ENCODE data around the gene CYP11A1. TPM values are rescaled to one million over a fixed set of nuclear protein-coding genes. Genes with fewer than 3 reads are reported as not detected.

Gene CYP11A1
- total RNA-seq, 1 donor from 2014 or later, result not detected

DNA sequence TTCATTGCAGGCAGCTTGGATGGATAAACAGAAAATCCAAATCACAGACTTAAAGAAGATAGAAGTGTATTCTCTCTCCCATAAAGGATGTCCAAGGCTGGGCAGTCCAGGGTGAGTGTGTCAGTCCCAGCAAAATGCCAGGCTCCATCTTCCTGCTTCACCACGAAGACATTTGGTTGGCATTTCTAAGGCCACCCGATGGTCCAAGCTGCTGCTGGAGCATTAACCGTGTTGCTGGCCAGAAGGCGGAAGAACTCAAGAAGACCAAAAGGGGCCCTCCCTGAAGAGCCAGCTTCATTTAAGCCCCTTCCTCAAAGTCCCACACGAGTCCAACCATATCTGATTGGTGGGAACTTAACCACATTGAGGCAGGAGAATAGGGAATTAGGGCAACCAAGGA lies 3.0 kb upstream of the CYP11A1 start:
- no peak overlapping the region for H3K27ac Mint-ChIP-seq
- DNase-seq, result no peak
- H3K27me3 Mint-ChIP-seq, result peaks cover 25% of the 10 kb centered on the region
- ChIA-PET POLR2A (no interaction called here), CTCF (interaction anchor here (1.2 to 8.0 kb wide), 3 partner anchors 12 to 580 kb away, joined by 3 to 77 read pairs (median 3); no protein-coding TSS in a partner anchor)
- H3K4me3 Mint-ChIP-seq, result no peak overlapping the region
- TF ChIP-seq, protein P1, sequence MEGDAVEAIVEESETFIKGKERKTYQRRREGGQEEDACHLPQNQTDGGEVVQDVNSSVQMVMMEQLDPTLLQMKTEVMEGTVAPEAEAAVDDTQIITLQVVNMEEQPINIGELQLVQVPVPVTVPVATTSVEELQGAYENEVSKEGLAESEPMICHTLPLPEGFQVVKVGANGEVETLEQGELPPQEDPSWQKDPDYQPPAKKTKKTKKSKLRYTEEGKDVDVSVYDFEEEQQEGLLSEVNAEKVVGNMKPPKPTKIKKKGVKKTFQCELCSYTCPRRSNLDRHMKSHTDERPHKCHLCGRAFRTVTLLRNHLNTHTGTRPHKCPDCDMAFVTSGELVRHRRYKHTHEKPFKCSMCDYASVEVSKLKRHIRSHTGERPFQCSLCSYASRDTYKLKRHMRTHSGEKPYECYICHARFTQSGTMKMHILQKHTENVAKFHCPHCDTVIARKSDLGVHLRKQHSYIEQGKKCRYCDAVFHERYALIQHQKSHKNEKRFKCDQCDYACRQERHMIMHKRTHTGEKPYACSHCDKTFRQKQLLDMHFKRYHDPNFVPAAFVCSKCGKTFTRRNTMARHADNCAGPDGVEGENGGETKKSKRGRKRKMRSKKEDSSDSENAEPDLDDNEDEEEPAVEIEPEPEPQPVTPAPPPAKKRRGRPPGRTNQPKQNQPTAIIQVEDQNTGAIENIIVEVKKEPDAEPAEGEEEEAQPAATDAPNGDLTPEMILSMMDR (IDR thresholded peaks at IDR 0.05), result no peak
- ATAC-seq (ENCODE audit: low read depth), result no peak
- H3K9me3 Mint-ChIP-seq, result no peaks in the 10 kb centered on the region
- intact Hi-C loops (cut with micrococcal nuclease), result loop anchor here (5.0 kb wide), 1 partner anchor 582 kb away; no protein-coding TSS in a partner anchor
- H3K36me3 Mint-ChIP-seq (ENCODE audit: low read depth), result no peaks in the 10 kb centered on the region
- peaks cover 19% of the 10 kb centered on the region for H3K4me1 Mint-ChIP-seq

DNA sequence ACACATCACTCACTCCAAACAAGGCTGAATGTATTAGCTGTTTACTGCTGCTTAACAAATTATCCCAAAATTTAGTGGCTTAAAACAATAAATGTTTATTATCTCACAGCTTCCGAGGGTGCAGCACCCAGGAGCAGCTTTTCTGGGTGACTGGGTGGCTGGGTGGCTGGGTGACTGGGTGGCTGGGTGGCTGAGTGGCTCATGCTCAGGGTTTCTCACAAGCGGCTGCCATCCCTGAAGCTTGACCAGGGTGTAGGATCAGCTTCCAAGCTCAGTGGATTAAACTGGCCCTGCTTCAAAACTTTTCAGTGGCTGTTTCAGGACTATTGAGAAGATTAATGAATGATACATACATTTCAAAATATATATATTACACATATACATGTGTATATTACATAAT lies 2.3 kb upstream of the CYP11A1 start:
- Mint-ChIP-seq H3K27ac (no peak overlapping the region), H3K36me3 (ENCODE audit: low read depth) (no peaks in the 10 kb centered on the region), H3K27me3 (peaks cover 30% of the 10 kb centered on the region), H3K4me1 (peaks cover 17% of the 10 kb centered on the region), H3K9me3 (no peaks in the 10 kb centered on the region), H3K4me3 (no peak overlapping the region)
- DNase-seq (no peak), ATAC-seq (ENCODE audit: low read depth) (no peak)
- intact Hi-C loops (cut with micrococcal nuclease), result loop anchor here (5.0 kb wide), 1 partner anchor 583 kb away; no protein-coding TSS in a partner anchor
- ChIA-PET POLR2A (interaction anchor here (0.7 kb wide), 1 partner anchor 684 kb away, joined by 3 read pairs; no protein-coding TSS in a partner anchor), CTCF (interaction anchor here (1.2 to 8.0 kb wide), 3 partner anchors 13 to 264 kb away, joined by 3 to 77 read pairs (median 4); no protein-coding TSS in a partner anchor)
- TF ChIP-seq, protein P1 (IDR thresholded peaks at IDR 0.05), result no peak

GRCh38 chr15:74369084-74369745 lies 1.8 kb upstream of the CYP11A1 start:
- CTCF ChIA-PET, result interaction anchor here (0.6 to 8.0 kb wide), 3 partner anchors 70 to 760 kb away, joined by 3 to 77 read pairs (median 4); no protein-coding TSS in a partner anchor
- Mint-ChIP-seq H3K4me3 (no peak overlapping the region), H3K27ac (no peak overlapping the region), H3K36me3 (ENCODE audit: low read depth) (no peaks in the 10 kb centered on the region), H3K9me3 (no peaks in the 10 kb centered on the region), H3K4me1 (peaks cover 11% of the 10 kb centered on the region), H3K27me3 (peaks cover 34% of the 10 kb centered on the region)
- POLR2A ChIA-PET, result interaction anchor here (0.7 kb wide), 1 partner anchor 683 kb away, joined by 3 read pairs; no protein-coding TSS in a partner anchor
- ATAC-seq (ENCODE audit: low read depth), result no peak
- intact Hi-C loops (cut with micrococcal nuclease), result no loop called here
- TF ChIP-seq, protein P1 (IDR thresholded peaks at IDR 0.05), result no peak
- no peak for DNase-seq

DNA sequence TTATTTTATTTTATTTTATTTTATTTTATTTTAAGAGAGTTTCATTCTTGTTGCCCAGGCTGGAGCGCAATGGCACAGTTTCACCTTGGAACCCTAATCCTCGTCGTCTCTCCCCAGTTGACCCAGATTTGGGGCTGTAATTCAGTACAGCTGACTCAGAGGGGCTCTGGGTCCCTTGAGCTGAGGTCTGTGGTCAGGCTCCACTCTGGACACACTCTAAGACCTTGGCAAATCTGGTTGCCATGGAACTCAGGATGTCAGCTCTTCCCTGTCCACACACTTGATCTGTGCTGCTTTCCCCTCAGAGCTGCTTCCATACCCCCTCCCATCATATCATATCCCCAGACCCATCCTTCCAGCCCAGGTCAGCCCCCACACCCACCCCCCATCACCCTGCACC lies 675 bp upstream of the CYP11A1 start:
- Mint-ChIP-seq H3K36me3 (ENCODE audit: low read depth) (no peaks in the 10 kb centered on the region), H3K27me3 (peaks cover 37% of the 10 kb centered on the region)
- CTCF ChIA-PET, result no interaction called here

More for the DNA sequence above, 675 bp upstream of the CYP11A1 start:
- intact Hi-C loops (cut with micrococcal nuclease), result no loop called here
- POLR2A ChIA-PET, result no interaction called here
- no peak for DNase-seq
- Mint-ChIP-seq H3K27ac (no peak overlapping the region), H3K9me3 (no peaks in the 10 kb centered on the region), H3K4me3 (no peak overlapping the region), H3K4me1 (peaks cover 4% of the 10 kb centered on the region)
- no peak for ATAC-seq (ENCODE audit: low read depth)
- TF ChIP-seq, protein P1 (IDR thresholded peaks at IDR 0.05), result no peak
